DND-41 (cell line): Measurements from ENCODE around the gene DNAH14.
A peak's percentile ranks its signal among the peaks of the same experiment; 100 is the strongest.
"Not testable (repeated sequence)": the region's sequence is repeated elsewhere in the genome, so short reads cannot be mapped to it uniquely, and the experiment has no call there.

ENCODE experiments used
- ATAC-seq: fragments of 200-7000 bp; cut with Tn5 transposase; 3 replicates; pipeline ENCODE4 v1.9.1; 2021; ENCODE audit warnings: low read depth; ENCODE audit not compliant: insufficient read depth
- DNase-seq: peaks from one replicate; pipeline ENCODE4 v3.0.0-alpha.2; 2020
- H2AFZ ChIP-seq: 2 replicates; pipeline ENCODE4 v1.6.0; 2012; ENCODE audit warnings: low read depth, low read length
- H3K27ac ChIP-seq: 2 replicates; pipeline ENCODE4 v1.5.1; 2012; ENCODE audit warnings: low read length, inconsistent platforms
- H3K27me3 ChIP-seq: fragments of 200-600 bp; sonication (generic); 2 replicates; pipeline ENCODE4 v1.6.0; 2012; ENCODE audit warnings: low read length, mild to moderate bottlenecking, inconsistent platforms; ENCODE audit not compliant: insufficient read depth, poor library complexity
- H3K36me3 ChIP-seq: 2 replicates; pipeline ENCODE4 v1.5.1; 2012; ENCODE audit warnings: low read length, inconsistent platforms; ENCODE audit not compliant: insufficient read depth
- H3K4me1 ChIP-seq: 2 replicates; pipeline ENCODE4 v1.5.1; 2012; ENCODE audit warnings: mild to moderate bottlenecking, low read length; ENCODE audit not compliant: insufficient read depth
- H3K4me2 ChIP-seq: 2 replicates; pipeline ENCODE4 v1.6.0; 2012; ENCODE audit warnings: mild to moderate bottlenecking, moderate library complexity, low read length, inconsistent platforms; ENCODE audit not compliant: insufficient read depth
- H3K4me3 ChIP-seq, 2 experiments: fragments of 200-600 bp in 1 of 2; shearing (Covaris generic) in 1 of 2; 2 replicates each; pipeline ENCODE4 v1.5.1; 2012 to 2016; ENCODE audit warnings: inconsistent platforms in 2 of 2, low read length in 2 of 2, mild to moderate bottlenecking in 2 of 2, low read depth in 1 of 2, moderate library complexity in 1 of 2
- H3K79me2 ChIP-seq: 2 replicates; pipeline ENCODE4 v1.6.0; 2012; ENCODE audit warnings: low read length, inconsistent platforms; ENCODE audit not compliant: insufficient read depth
- H3K9ac ChIP-seq: 2 replicates; pipeline ENCODE4 v1.6.0; 2012; ENCODE audit warnings: low read depth, mild to moderate bottlenecking, inconsistent platforms, low read length, moderate library complexity
- H3K9me3 ChIP-seq: 2 replicates; pipeline ENCODE4 v1.5.1; 2012; ENCODE audit warnings: low read length, moderate library complexity, mild to moderate bottlenecking, inconsistent platforms; ENCODE audit not compliant: insufficient read depth, severe bottlenecking
- H4K20me1 ChIP-seq: 2 replicates; pipeline ENCODE4 v1.6.0; 2012; ENCODE audit warnings: low read length; ENCODE audit not compliant: insufficient read depth
- CTCF ChIP-seq: IDR thresholded peaks from 2 replicates; pipeline ENCODE4 v1.5.1; 2012; ENCODE audit warnings: borderline replicate concordance, low read length, moderate library complexity, mild to moderate bottlenecking; ENCODE audit not compliant: poor library complexity, severe bottlenecking; ENCODE audit errors: extremely low read depth
- EZH2 ChIP-seq: IDR thresholded peaks from 3 replicates; pipeline ENCODE4 v1.6.1; 2012; ENCODE audit warnings: borderline replicate concordance, low read depth, mild to moderate bottlenecking, moderate library complexity, low read length, inconsistent platforms; ENCODE audit not compliant: severe bottlenecking

The DNAH14 gene

GRCh38 chr1:224996266-224996665 is 66.8 kb downstream of the DNAH14 start:
- TF ChIP-seq EZH2 (no peak), CTCF (no peak)
- H3K4me1 ChIP-seq = no peaks in the 10 kb centered on the region
- no peak overlapping the region for H2AFZ ChIP-seq
- no peaks in the 10 kb centered on the region for H3K27me3 ChIP-seq
- H3K36me3 ChIP-seq = no peaks in the 10 kb centered on the region
- H3K9ac ChIP-seq = no peak overlapping the region
- H4K20me1 ChIP-seq = no peaks in the 10 kb centered on the region
- H3K27ac ChIP-seq = no peak overlapping the region
- H3K4me2 ChIP-seq = no peak overlapping the region
- no peak for DNase-seq
- no peaks in the 10 kb centered on the region for H3K9me3 ChIP-seq
- H3K79me2 ChIP-seq = no peaks in the 10 kb centered on the region
- ATAC-seq = no peak
- no peak overlapping the region for H3K4me3 ChIP-seq

- no peaks in the 10 kb centered on the region for H4K20me1 ChIP-seq
- ATAC-seq (no peak), DNase-seq (no peak)
- no peak overlapping the region for H3K4me2 ChIP-seq
- no peak overlapping the region for H2AFZ ChIP-seq
- no peaks in the 10 kb centered on the region for H3K4me1 ChIP-seq
- H3K4me3 ChIP-seq = no peak overlapping the region
- no peak overlapping the region for H3K9ac ChIP-seq
- H3K79me2 ChIP-seq = no peaks in the 10 kb centered on the region
- H3K27me3 ChIP-seq = no peaks in the 10 kb centered on the region
- no peaks in the 10 kb centered on the region for H3K36me3 ChIP-seq
- TF ChIP-seq EZH2 (no peak), CTCF (no peak)
- H3K27ac ChIP-seq = no peak overlapping the region
- no peaks in the 10 kb centered on the region for H3K9me3 ChIP-seq
Observed at GRCh38 chr1:224998185-224998584, 68.7 kb downstream of the DNAH14 start.

GRCh38 chr1:225004396-225004795 is 74.9 kb downstream of the DNAH14 start:
- H3K9ac ChIP-seq = no peak overlapping the region
- ATAC-seq (no peak), DNase-seq (no peak)
- H3K4me3 ChIP-seq = no peak overlapping the region
- no peak overlapping the region for H3K4me2 ChIP-seq
- H3K9me3 ChIP-seq = no peaks in the 10 kb centered on the region
- no peaks in the 10 kb centered on the region for H4K20me1 ChIP-seq
- TF ChIP-seq CTCF (peak; percentile 38), EZH2 (no peak)
- no peaks in the 10 kb centered on the region for H3K36me3 ChIP-seq
- no peak overlapping the region for H2AFZ ChIP-seq
- H3K79me2 ChIP-seq = no peaks in the 10 kb centered on the region
- H3K27ac ChIP-seq = no peak overlapping the region
- no peaks in the 10 kb centered on the region for H3K4me1 ChIP-seq
- H3K27me3 ChIP-seq = no peaks in the 10 kb centered on the region

- not testable (repeated sequence) for DNase-seq, H3K4me3 ChIP-seq, H3K27me3 ChIP-seq, H3K36me3 ChIP-seq, H3K27ac ChIP-seq, H3K4me2 ChIP-seq, H3K9me3 ChIP-seq, H2AFZ ChIP-seq, ATAC-seq, H3K79me2 ChIP-seq, H3K9ac ChIP-seq, H3K4me1 ChIP-seq, H4K20me1 ChIP-seq
Observed at GRCh38 chr1:225006352-225006751, 76.9 kb downstream of the DNAH14 start.

- not testable (repeated sequence) for H4K20me1 ChIP-seq, H3K4me3 ChIP-seq, H3K27ac ChIP-seq, H3K9me3 ChIP-seq, H2AFZ ChIP-seq, H3K4me1 ChIP-seq, H3K9ac ChIP-seq, DNase-seq, H3K27me3 ChIP-seq, ATAC-seq, H3K36me3 ChIP-seq, H3K4me2 ChIP-seq, H3K79me2 ChIP-seq
Observed at GRCh38 chr1:225008050-225008449, 78.6 kb downstream of the DNAH14 start.
